Large intestine (tissue), 3 donors: ENCODE data around the gene DFFA. TPM values are rescaled to one million over a fixed set of nuclear protein-coding genes. Genes with fewer than 3 reads are reported as not detected.

Experiments used
- DNase-seq, 2 donors: peaks; one replicate each; pipeline versions ENCODE4 v3.0.0 to v3.0.0-alpha.2; 2013
- H3K27ac ChIP-seq: one replicate; pipeline ENCODE4 v1.5.1; 2013; ENCODE audit warnings: low read length
- H3K27me3 ChIP-seq: 2 replicates; pipeline ENCODE4 v1.6.1; 2013; ENCODE audit warnings: low read length; ENCODE audit not compliant: control insufficient read depth, insufficient read depth
- H3K36me3 ChIP-seq: 2 replicates; pipeline ENCODE4 v1.6.1; 2013; ENCODE audit warnings: low read length; ENCODE audit not compliant: control insufficient read depth, insufficient read depth
- H3K4me1 ChIP-seq: one replicate; pipeline ENCODE4 v1.6.1; 2013; ENCODE audit warnings: low read length; ENCODE audit not compliant: control insufficient read depth, insufficient read depth
- H3K4me3 ChIP-seq: one replicate; pipeline ENCODE4 v1.5.1; 2013; ENCODE audit warnings: low read length
- H3K9me3 ChIP-seq: one replicate; pipeline ENCODE4 v1.6.1; 2013; ENCODE audit warnings: mild to moderate bottlenecking, low read depth, low read length, moderate library complexity; ENCODE audit not compliant: control insufficient read depth
- WGBS: methylation state at CpG from one replicate; pipeline ENCODE4 v1.1.5; 2013; ENCODE audit warnings: low lambda C conversion rate; ENCODE audit not compliant: insufficient coverage; 5-methylcytosine and 5-hydroxymethylcytosine counted together
- polyA plus RNA-seq: library from polyadenylated mRNA; unstranded; fragments of 120-200 nt; gene quantifications from one replicate; pipeline ENCODE4 v1.2.1, GENCODE V29; 2013

Gene DFFA
- polyA plus RNA-seq, 1 donor: 29.3 TPM

GRCh38 chr1:10446790-10447422 lies 25.4 kb downstream of the DFFA start:
- no peak for DNase-seq
- no peak overlapping the region for H3K4me3 ChIP-seq
- H3K4me1 ChIP-seq: no peaks in the 10 kb centered on the region
- H3K27ac ChIP-seq: no peak overlapping the region
- no peaks in the 10 kb centered on the region for H3K9me3 ChIP-seq
- WGBS: no CpG with 5 or more reads among the region's 7 CpGs
- peaks cover 13% of the 10 kb centered on the region for H3K36me3 ChIP-seq
- H3K27me3 ChIP-seq: no peaks in the 10 kb centered on the region

DNA sequence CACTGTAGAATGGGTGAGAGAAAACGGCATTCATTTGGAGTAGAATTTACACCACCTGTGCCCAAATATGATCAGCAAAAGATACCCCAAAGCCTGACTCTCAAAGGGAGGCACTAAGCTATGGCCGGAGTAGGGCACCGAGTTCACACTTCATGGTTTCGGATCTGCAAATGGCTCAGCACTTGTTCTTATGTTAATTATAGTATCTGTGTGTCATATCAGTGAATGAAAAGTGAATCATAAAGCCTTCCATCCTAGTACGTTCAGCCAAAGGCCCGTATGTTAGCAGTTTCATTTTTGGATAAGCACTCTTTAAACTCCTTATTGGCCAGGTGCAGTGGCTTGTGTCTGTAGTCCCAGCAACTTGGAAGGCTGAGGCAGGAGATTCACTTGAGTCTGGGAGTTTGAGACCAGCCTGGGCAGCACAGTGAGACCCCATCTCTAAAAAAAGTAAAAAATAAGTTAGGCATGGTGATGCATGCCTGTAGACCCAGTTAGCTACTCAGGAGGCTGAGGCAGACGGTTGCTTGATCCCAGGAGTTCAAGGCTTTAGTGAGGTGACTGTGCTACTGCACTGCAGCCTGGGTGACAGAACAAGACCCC lies 27.4 kb downstream of the DFFA start:
- no peak for DNase-seq
- H3K4me3 ChIP-seq: no peak overlapping the region
- no peaks in the 10 kb centered on the region for H3K4me1 ChIP-seq

GRCh38 chr1:10444248-10444647 lies 28.1 kb downstream of the DFFA start:
- Histone ChIP-seq H3K4me3 (no peak overlapping the region), H3K9me3 (no peaks in the 10 kb centered on the region), H3K27me3 (no peaks in the 10 kb centered on the region), H3K4me1 (no peaks in the 10 kb centered on the region), H3K27ac (no peak overlapping the region), H3K36me3 (peaks cover 15% of the 10 kb centered on the region)
- DNase-seq: no peak
- 100% methylated on average over 1 of the region's 6 CpGs for WGBS

More for the DNA sequence above, 27.4 kb downstream of the DFFA start:
- 100% methylated on average over 1 of the region's 7 CpGs for WGBS
- Histone ChIP-seq H3K36me3 (peaks cover 14% of the 10 kb centered on the region), H3K9me3 (no peaks in the 10 kb centered on the region), H3K27me3 (no peaks in the 10 kb centered on the region), H3K27ac (no peak overlapping the region)

DNA sequence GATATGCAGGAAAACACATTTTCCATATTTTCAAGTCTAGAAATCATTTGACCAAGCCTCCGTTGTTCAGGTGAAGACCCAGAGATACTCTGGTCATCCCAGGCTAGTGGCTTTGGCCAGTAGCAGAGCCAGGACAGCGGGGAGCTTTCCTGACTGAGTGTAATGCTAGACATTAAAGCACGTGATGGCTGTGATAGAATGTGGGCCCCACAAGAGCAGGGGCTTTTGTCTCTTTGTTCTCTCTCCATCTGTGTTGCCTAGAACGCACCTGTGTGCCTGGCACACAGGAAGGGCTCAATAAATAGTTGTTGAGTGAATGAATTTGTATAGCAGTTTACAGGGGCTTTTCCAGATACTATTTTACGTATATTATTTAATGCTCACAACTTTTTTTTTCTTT lies 31.5 kb downstream of the DFFA start:
- H3K36me3 ChIP-seq: peaks cover 14% of the 10 kb centered on the region
- no peaks in the 10 kb centered on the region for H3K27me3 ChIP-seq
- H3K9me3 ChIP-seq: no peaks in the 10 kb centered on the region
- H3K4me1 ChIP-seq: peaks cover 13% of the 10 kb centered on the region
- DNase-seq: no peak
- 100% methylated on average over 2 of the region's 5 CpGs for WGBS
- H3K27ac ChIP-seq: no peak overlapping the region
- H3K4me3 ChIP-seq: no peak overlapping the region

DNA sequence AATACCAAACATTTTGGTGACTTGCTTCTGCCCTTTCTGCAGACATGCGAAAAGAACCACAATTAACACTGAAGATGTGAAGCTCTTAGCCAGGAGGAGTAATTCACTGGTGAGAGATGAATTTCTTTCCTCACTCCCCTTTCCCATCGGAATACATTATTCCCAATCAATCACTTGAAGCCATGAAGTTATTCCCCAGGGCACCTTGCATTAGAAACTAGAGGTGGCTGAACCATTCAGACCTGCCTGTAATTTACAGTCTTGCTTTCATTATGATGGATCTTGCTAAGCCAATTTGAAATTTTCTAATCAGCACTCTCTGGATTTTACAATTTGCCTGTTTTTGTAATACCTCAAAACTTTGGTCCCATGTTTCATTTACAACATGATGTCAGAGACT lies 32.0 kb downstream of the DFFA start:
- WGBS: 100% methylated on average over 1 of the region's 2 CpGs
- Histone ChIP-seq H3K36me3 (peaks cover 14% of the 10 kb centered on the region), H3K4me3 (no peak overlapping the region), H3K9me3 (no peaks in the 10 kb centered on the region), H3K27me3 (no peaks in the 10 kb centered on the region), H3K4me1 (peaks cover 13% of the 10 kb centered on the region), H3K27ac (no peak overlapping the region)
- DNase-seq: no peak

- DNase-seq: peak in 1 of 2 donors; percentile 35
- WGBS: no CpG with 5 or more reads among the region's 7 CpGs
- H3K27ac ChIP-seq: no peak overlapping the region
- peaks cover 16% of the 10 kb centered on the region for H3K4me1 ChIP-seq
- H3K9me3 ChIP-seq: no peaks in the 10 kb centered on the region
- no peaks in the 10 kb centered on the region for H3K27me3 ChIP-seq
- H3K4me3 ChIP-seq: no peak overlapping the region
- H3K36me3 ChIP-seq: peaks cover 5% of the 10 kb centered on the region
Observed at GRCh38 chr1:10438677-10439163, 33.6 kb downstream of the DFFA start.

- H3K27me3 ChIP-seq: no peaks in the 10 kb centered on the region
Observed at GRCh38 chr1:10437052-10437451, 35.3 kb downstream of the DFFA start.

DNA sequence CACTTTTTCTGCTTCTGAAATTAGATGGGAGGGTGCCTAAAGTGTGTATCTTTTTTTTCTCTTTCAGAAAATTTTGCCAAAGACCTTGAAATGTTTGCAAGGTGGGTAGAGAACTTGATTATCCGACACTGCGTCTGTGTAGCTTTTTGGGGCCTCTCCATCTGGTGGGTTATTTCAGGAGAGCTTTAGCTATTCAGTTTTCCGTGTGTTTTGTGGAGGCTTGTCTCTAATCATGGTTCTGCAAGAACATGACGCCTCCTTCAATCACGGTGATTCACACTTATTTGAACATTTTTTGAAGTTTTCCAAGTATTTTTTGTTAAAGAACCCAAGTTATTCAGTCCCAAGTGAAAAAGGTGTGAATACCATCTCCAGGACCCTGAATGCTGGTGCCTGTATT lies 37.7 kb downstream of the DFFA start:
- H3K4me1 ChIP-seq: peaks cover 37% of the 10 kb centered on the region
- H3K4me3 ChIP-seq: no peak overlapping the region
- no peaks in the 10 kb centered on the region for H3K9me3 ChIP-seq
- H3K27ac ChIP-seq: no peak overlapping the region
- DNase-seq: no peak
- no peaks in the 10 kb centered on the region for H3K36me3 ChIP-seq
- 93% methylated on average over 2 of the region's 5 CpGs for WGBS
- H3K27me3 ChIP-seq: no peaks in the 10 kb centered on the region

More at GRCh38 chr1:10437052-10437451, 35.3 kb downstream of the DFFA start:
- no CpG with 5 or more reads among the region's 1 CpG for WGBS
- Histone ChIP-seq H3K4me1 (peaks cover 30% of the 10 kb centered on the region), H3K36me3 (peaks cover 2% of the 10 kb centered on the region), H3K9me3 (no peaks in the 10 kb centered on the region), H3K4me3 (no peak overlapping the region), H3K27ac (peak overlapping the region; percentile 43)
- no peak for DNase-seq

DNA sequence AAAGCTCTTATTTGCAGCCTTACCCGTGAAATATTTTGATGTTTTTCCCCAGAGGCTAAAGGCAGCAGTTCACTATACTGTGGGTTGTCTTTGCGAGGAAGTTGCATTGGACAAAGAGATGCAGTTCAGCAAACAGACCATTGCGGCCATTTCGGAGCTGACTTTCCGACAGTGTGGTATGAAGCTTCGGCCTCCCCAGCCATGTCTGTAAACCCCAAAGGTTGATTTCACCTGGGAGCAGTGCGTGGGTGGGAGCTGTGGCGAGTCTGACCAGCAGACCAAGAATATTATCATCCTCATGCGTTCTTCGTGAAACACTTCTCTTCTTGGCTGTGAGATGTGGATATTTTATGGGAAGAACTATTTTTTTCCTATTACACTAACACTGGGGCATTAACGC lies 38.5 kb downstream of the DFFA start:
- DNase-seq: no peak
- 88% methylated on average over 3 of the region's 11 CpGs for WGBS
- Histone ChIP-seq H3K27me3 (no peaks in the 10 kb centered on the region), H3K36me3 (no peaks in the 10 kb centered on the region), H3K4me1 (peaks cover 35% of the 10 kb centered on the region), H3K9me3 (no peaks in the 10 kb centered on the region), H3K27ac (peak overlapping the region; percentile 88), H3K4me3 (no peak overlapping the region)

DNA sequence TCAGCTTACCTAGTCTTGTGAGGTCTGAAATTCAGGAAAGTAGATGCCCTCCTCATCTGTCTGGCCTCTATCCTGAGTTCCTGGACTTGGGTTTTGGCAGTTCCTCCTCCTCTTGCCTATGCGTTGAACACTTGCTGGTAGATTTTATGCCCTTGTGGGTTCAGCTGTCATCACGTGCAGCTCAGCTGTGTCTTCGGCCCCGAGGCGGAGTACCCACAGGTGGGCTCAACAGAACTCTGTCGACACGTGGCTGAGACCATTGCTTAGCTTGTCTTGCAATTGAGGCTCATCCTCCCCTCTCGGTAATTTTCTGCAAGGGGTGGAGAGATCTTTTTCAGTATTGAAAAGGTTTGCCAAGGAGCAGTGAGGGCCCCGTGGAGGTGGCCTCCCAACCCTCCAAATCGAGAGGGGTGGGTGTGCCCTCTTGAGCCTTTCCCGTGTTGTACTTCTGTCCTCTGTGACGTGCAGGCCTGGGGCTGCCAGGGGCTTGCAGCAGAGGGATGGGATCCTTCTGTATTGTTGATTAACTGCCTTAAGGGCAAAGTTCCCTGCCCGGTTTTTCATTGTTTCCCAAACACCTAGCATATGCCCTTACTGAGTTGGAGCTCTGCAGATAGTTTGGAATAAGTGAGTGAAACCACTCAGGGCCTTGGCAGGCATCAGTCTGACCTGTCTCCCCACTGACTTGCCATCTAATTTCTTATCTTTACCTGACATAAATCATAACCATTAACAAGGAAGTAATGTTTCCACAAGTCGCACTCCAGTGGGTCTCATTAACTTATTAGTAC lies 39.2 kb downstream of the DFFA start:
- peaks cover 34% of the 10 kb centered on the region for H3K4me1 ChIP-seq
- H3K27ac ChIP-seq: peak overlapping the region; percentile 88
- WGBS: no CpG with 5 or more reads among the region's 14 CpGs
- peak; percentile 75 to 80 for DNase-seq
- no peaks in the 10 kb centered on the region for H3K36me3 ChIP-seq
- no peak overlapping the region for H3K4me3 ChIP-seq
- no peaks in the 10 kb centered on the region for H3K27me3 ChIP-seq
- no peaks in the 10 kb centered on the region for H3K9me3 ChIP-seq
